Stimulated activated memory B cell treated with anti-CD40 and anti-IgM and Interleukin-4, amounts not matched to agents 10 μg/mL and 1 μg/mL and 100 μg/mL, for 72 hours (primary cell): ENCODE measurements around the gene EYA2.
"Not testable (repeated sequence)": the region's sequence is repeated elsewhere in the genome, so short reads cannot be mapped to it uniquely, and the experiment has no call there.

Experiments
- ATAC-seq: fragments of 150-1000 bp; cut with Tn5 transposase; 2 replicates; pipeline ENCODE4 v1.10.0; 2021
- H3K27ac Mint-ChIP-seq: one replicate; pipeline ENCODE4 v1.8.0; 2022; ENCODE audit warnings: mild to moderate bottlenecking, mixed read lengths
- H3K27me3 Mint-ChIP-seq: one replicate; pipeline ENCODE4 v1.8.0; 2022; ENCODE audit warnings: mixed read lengths
- H3K36me3 Mint-ChIP-seq: one replicate; pipeline ENCODE4 v1.8.0; 2022; ENCODE audit warnings: mixed read lengths
- H3K4me1 Mint-ChIP-seq: one replicate; pipeline ENCODE4 v1.8.0; 2022; ENCODE audit warnings: mixed read lengths
- H3K4me3 Mint-ChIP-seq: one replicate; pipeline ENCODE4 v1.8.0; 2022; ENCODE audit warnings: mild to moderate bottlenecking, moderate library complexity, mixed read lengths
- H3K9me3 Mint-ChIP-seq: one replicate; pipeline ENCODE4 v1.8.0; 2022; ENCODE audit warnings: mixed read lengths

Gene EYA2

GRCh38 chr20:46913329-46914044 is 18.8 kb downstream of the EYA2 start:
- H3K9me3 Mint-ChIP-seq, result peaks cover under 1% of the 10 kb centered on the region
- no peak for ATAC-seq
- H3K4me3 Mint-ChIP-seq, result no peak overlapping the region
- no peak overlapping the region for H3K27ac Mint-ChIP-seq
- no peaks in the 10 kb centered on the region for H3K36me3 Mint-ChIP-seq
- no peaks in the 10 kb centered on the region for H3K4me1 Mint-ChIP-seq
- peaks cover 13% of the 10 kb centered on the region for H3K27me3 Mint-ChIP-seq

GRCh38 chr20:46914789-46915379 is 20.2 kb downstream of the EYA2 start:
- Mint-ChIP-seq H3K9me3 (peaks cover 5% of the 10 kb centered on the region), H3K27ac (no peak overlapping the region), H3K4me1 (no peaks in the 10 kb centered on the region), H3K27me3 (peaks cover 13% of the 10 kb centered on the region), H3K4me3 (no peak overlapping the region), H3K36me3 (no peaks in the 10 kb centered on the region)
- no peak for ATAC-seq

GRCh38 chr20:46915575-46916257 is 21.1 kb downstream of the EYA2 start:
- H3K9me3 Mint-ChIP-seq, result peaks cover 5% of the 10 kb centered on the region
- H3K27ac Mint-ChIP-seq, result no peak overlapping the region
- H3K27me3 Mint-ChIP-seq, result peaks cover 14% of the 10 kb centered on the region
- no peak for ATAC-seq
- H3K4me1 Mint-ChIP-seq, result no peaks in the 10 kb centered on the region
- H3K4me3 Mint-ChIP-seq, result no peak overlapping the region
- H3K36me3 Mint-ChIP-seq, result no peaks in the 10 kb centered on the region

GRCh38 chr20:46916258-46916603 is 21.6 kb downstream of the EYA2 start:
- H3K4me3 Mint-ChIP-seq, result no peak overlapping the region
- no peaks in the 10 kb centered on the region for H3K36me3 Mint-ChIP-seq
- H3K4me1 Mint-ChIP-seq, result no peaks in the 10 kb centered on the region
- H3K27me3 Mint-ChIP-seq, result peaks cover 20% of the 10 kb centered on the region
- no peak overlapping the region for H3K27ac Mint-ChIP-seq
- H3K9me3 Mint-ChIP-seq, result peaks cover 5% of the 10 kb centered on the region
- no peak for ATAC-seq

GRCh38 chr20:46917155-46917554 is 22.5 kb downstream of the EYA2 start:
- peaks cover 25% of the 10 kb centered on the region for H3K27me3 Mint-ChIP-seq
- H3K36me3 Mint-ChIP-seq, result no peaks in the 10 kb centered on the region

GRCh38 chr20:46920114-46920513 is 25.5 kb downstream of the EYA2 start:
- Mint-ChIP-seq H3K4me1 (no peaks in the 10 kb centered on the region), H3K4me3 (no peak overlapping the region)

More at GRCh38 chr20:46917155-46917554, 22.5 kb downstream of the EYA2 start:
- Mint-ChIP-seq H3K4me1 (no peaks in the 10 kb centered on the region), H3K4me3 (no peak overlapping the region), H3K27ac (no peak overlapping the region), H3K9me3 (peaks cover 5% of the 10 kb centered on the region)
- no peak for ATAC-seq

GRCh38 chr20:46922841-46923240 is 28.2 kb downstream of the EYA2 start:
- not testable (repeated sequence) for H3K4me3 Mint-ChIP-seq, H3K9me3 Mint-ChIP-seq, ATAC-seq, H3K36me3 Mint-ChIP-seq, H3K4me1 Mint-ChIP-seq, H3K27ac Mint-ChIP-seq
- H3K27me3 Mint-ChIP-seq, result peaks cover 12% of the 10 kb centered on the region

More at GRCh38 chr20:46920114-46920513, 25.5 kb downstream of the EYA2 start:
- H3K27me3 Mint-ChIP-seq, result peaks cover 12% of the 10 kb centered on the region
- no peaks in the 10 kb centered on the region for H3K36me3 Mint-ChIP-seq
- H3K9me3 Mint-ChIP-seq, result peaks cover 5% of the 10 kb centered on the region
- no peak for ATAC-seq
- no peak overlapping the region for H3K27ac Mint-ChIP-seq

GRCh38 chr20:46923550-46923949 is 28.9 kb downstream of the EYA2 start:
- H3K4me1 Mint-ChIP-seq, result no peaks in the 10 kb centered on the region
- H3K36me3 Mint-ChIP-seq, result no peaks in the 10 kb centered on the region
- no peak for ATAC-seq
- peaks cover 4% of the 10 kb centered on the region for H3K9me3 Mint-ChIP-seq
- no peak overlapping the region for H3K27ac Mint-ChIP-seq
- H3K4me3 Mint-ChIP-seq, result no peak overlapping the region
- peaks cover 13% of the 10 kb centered on the region for H3K27me3 Mint-ChIP-seq

GRCh38 chr20:46928580-46929132 is 34.0 kb downstream of the EYA2 start:
- H3K4me1 Mint-ChIP-seq, result no peaks in the 10 kb centered on the region
- ATAC-seq, result no peak
- no peaks in the 10 kb centered on the region for H3K9me3 Mint-ChIP-seq
- no peak overlapping the region for H3K27ac Mint-ChIP-seq
- H3K4me3 Mint-ChIP-seq, result no peak overlapping the region
- peaks cover 22% of the 10 kb centered on the region for H3K27me3 Mint-ChIP-seq
- no peaks in the 10 kb centered on the region for H3K36me3 Mint-ChIP-seq

GRCh38 chr20:46929902-46930301 is 35.3 kb downstream of the EYA2 start:
- H3K4me3 Mint-ChIP-seq, result no peak overlapping the region
- no peaks in the 10 kb centered on the region for H3K36me3 Mint-ChIP-seq
- ATAC-seq, result no peak
- no peaks in the 10 kb centered on the region for H3K4me1 Mint-ChIP-seq
- no peaks in the 10 kb centered on the region for H3K9me3 Mint-ChIP-seq
- no peak overlapping the region for H3K27ac Mint-ChIP-seq
- H3K27me3 Mint-ChIP-seq, result peaks cover 24% of the 10 kb centered on the region

- Mint-ChIP-seq H3K9me3 (no peaks in the 10 kb centered on the region), H3K36me3 (no peaks in the 10 kb centered on the region)
- no peak for ATAC-seq
These were observed 36.1 kb downstream of the EYA2 start for GRCh38 chr20:46930640-46931339.

GRCh38 chr20:46931699-46932098 is 37.1 kb downstream of the EYA2 start:
- H3K27me3 Mint-ChIP-seq, result peaks cover 24% of the 10 kb centered on the region
- no peak for ATAC-seq
- H3K9me3 Mint-ChIP-seq, result no peaks in the 10 kb centered on the region
- no peak overlapping the region for H3K4me3 Mint-ChIP-seq
- no peaks in the 10 kb centered on the region for H3K4me1 Mint-ChIP-seq
- no peak overlapping the region for H3K27ac Mint-ChIP-seq
- no peaks in the 10 kb centered on the region for H3K36me3 Mint-ChIP-seq

More at GRCh38 chr20:46930640-46931339, 36.1 kb downstream of the EYA2 start:
- H3K27ac Mint-ChIP-seq, result no peak overlapping the region
- no peak overlapping the region for H3K4me3 Mint-ChIP-seq
- no peaks in the 10 kb centered on the region for H3K4me1 Mint-ChIP-seq
- H3K27me3 Mint-ChIP-seq, result peaks cover 24% of the 10 kb centered on the region

GRCh38 chr20:46932439-46932838 is 37.8 kb downstream of the EYA2 start:
- peaks cover 24% of the 10 kb centered on the region for H3K27me3 Mint-ChIP-seq
- not testable (repeated sequence) for ATAC-seq, H3K9me3 Mint-ChIP-seq, H3K4me1 Mint-ChIP-seq, H3K27ac Mint-ChIP-seq, H3K4me3 Mint-ChIP-seq, H3K36me3 Mint-ChIP-seq

GRCh38 chr20:46933150-46933549 is 38.5 kb downstream of the EYA2 start:
- ATAC-seq, result no peak
- Mint-ChIP-seq H3K36me3 (no peaks in the 10 kb centered on the region), H3K4me3 (no peak overlapping the region), H3K27ac (no peak overlapping the region), H3K9me3 (no peaks in the 10 kb centered on the region), H3K4me1 (no peaks in the 10 kb centered on the region), H3K27me3 (peaks cover 24% of the 10 kb centered on the region)

GRCh38 chr20:46934746-46935287 is 40.2 kb downstream of the EYA2 start:
- no peaks in the 10 kb centered on the region for H3K36me3 Mint-ChIP-seq
- H3K27ac Mint-ChIP-seq, result no peak overlapping the region
- no peak for ATAC-seq
- no peak overlapping the region for H3K4me3 Mint-ChIP-seq
- peaks cover 11% of the 10 kb centered on the region for H3K27me3 Mint-ChIP-seq
- no peaks in the 10 kb centered on the region for H3K4me1 Mint-ChIP-seq
- H3K9me3 Mint-ChIP-seq, result no peaks in the 10 kb centered on the region
